Nucleus accumbens (tissue), 56 donors: ENCODE measurements around the gene WASHC3.
"Not testable (repeated sequence)": the region's sequence is repeated elsewhere in the genome, so short reads cannot be mapped to it uniquely, and the experiment has no call there.

Experiments
- DNase-seq, 56 donors: peaks; one replicate each; lab custom pipeline; 2025; lab: John Stamatoyannopoulos, UW

The WASHC3 gene

DNA sequence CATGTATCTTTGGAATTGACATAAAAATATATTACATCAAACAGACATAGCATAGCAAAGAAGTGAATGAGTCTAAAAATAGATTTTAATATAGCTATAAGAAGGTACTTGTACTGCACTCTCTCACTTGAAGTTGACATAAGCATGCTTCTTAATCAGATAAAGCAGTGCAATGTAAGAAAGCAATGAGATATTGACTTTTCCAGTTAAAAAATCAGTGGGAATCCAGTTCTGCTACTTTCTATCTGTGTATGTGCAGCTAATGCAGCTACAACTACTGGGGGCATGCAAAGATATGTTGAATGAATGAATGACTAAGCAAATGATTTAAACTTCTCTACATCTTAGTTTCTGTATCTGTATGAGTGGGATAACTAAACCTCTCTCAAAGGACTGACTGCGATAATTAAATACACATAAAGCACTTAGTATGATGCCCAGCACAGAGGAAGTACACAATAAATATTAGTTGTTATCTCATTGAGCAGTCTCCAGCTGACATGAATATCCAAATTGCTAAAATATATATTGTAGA lies 10.3 kb downstream of the WASHC3 start:
- no peak for DNase-seq

DNA sequence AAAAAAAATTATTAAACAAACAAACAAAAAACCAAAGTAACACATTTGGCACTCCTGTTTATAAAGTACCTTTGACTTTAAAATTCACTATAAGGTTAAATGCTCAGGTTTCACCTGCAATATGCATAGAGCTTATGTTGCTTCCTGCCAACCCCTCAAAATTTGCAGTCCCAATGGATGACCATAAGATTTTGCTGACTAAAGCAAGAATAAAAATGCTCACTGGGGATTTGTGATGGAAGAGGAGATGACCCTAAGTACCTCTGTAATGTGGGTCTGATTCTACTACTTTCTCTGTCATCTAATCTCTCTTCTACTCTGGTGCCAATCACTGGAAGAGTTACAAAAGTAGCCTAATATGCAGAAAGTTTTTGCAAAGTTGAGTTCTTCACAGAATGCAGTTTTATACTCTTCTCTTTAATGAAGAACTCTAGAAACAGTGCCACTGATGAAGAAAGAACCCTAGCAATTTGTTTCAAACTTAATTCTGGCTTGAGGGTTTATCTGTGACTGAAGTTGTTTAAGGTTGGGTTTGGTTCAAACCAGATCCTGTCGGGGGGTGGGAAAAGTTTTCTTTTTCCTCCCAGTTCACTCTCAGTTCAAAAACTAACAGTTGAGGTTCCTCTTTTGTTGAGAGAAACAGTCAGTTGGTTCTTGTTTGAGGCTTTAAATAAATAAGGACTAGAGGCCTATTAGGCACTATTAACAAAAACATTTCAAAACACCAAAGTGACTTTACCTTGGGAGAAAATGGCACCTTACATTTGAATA lies 10.9 kb downstream of the WASHC3 start:
- no peak for DNase-seq

DNA sequence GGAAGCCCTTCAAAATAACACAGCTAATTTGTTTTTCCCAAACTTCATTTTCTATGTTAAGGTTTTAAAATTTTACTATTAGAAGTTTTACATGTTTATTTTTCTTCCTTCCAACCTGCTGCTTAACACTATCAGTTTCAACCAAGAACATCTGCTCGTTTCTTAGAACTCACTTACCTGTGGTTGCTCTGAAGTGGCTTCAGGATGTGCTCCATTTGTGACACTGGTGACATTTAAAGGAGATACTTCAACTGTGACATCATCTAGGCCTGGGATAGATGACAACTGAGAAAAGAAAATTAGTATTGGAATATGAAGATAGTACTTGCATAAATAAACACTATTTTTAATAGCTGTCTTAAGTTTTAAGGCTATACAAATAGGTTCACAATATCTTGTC lies 17.9 kb downstream of the WASHC3 start:
- DNase-seq = no peak

DNA sequence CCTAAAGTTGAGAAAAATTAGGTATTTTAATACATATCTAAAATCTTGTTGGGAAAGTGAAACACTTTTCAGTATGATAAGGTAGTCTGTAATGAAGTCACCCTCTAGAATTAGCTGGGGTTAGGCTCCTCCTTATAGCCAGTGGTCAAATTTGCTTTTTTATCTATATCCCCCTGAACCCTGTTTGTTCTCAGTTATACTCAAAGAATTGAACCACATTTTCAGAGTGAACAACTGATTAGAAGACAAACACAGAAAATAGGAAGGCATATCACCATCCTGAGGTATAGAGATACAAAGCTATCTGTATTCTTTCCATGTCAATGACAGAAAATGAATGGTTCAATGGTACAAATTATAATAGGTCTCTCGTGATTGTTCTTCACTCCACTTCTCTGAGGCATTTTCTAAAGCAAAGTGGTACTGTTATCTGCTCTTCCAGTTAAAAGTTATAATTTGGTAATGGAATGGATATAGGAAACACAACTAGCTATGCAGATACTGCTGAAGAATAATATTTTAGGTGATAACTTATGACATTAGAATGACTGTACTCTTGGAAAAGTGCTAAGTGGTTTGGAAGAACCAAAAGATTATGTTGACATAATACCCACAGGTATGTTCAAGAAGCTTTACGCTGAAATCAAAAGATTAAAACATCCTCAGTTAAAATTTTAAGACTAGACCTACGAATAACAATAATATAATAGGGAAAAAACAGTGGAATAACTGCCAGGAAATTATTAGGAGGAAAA lies 27.6 kb downstream of the WASHC3 start:
- no peak for DNase-seq

DNA sequence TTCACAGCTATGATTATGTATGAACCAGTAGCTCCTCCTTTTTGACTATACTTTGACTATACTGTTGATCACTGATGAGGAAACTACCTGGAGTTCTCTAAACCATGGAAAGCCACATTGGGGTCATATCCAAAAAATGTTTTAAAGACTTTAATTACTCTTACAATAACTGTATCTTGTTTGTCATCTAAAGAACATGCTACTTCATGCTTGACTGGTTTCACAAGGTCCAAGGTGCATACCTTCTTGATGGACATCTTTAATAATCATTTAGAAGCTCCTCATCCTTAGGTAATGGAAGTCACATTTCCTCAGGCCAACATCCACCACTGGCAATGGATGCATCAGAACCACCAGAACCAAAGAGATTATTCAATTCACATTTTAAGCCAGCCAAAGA lies 29.9 kb downstream of the WASHC3 start:
- DNase-seq = no peak

DNA sequence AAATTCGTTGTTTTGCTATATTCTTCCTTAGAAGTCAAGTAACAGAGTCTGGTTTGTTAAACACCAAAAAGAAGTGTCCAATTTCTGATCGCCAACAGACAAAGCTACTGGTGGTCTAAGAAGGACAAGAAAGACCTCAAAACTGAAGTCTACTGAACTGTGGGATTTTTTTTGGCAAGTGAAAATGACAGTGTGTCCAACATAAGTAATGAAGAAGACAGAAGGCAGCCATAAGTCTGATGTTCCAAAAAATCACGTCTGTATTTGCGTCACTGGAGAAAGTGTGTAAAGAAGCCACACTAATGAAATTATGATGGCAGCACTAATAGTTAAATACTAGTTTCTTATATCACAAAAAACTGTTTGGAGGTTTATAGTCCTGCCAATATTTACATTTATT lies 32.6 kb downstream of the WASHC3 start:
- DNase-seq = no peak

DNA sequence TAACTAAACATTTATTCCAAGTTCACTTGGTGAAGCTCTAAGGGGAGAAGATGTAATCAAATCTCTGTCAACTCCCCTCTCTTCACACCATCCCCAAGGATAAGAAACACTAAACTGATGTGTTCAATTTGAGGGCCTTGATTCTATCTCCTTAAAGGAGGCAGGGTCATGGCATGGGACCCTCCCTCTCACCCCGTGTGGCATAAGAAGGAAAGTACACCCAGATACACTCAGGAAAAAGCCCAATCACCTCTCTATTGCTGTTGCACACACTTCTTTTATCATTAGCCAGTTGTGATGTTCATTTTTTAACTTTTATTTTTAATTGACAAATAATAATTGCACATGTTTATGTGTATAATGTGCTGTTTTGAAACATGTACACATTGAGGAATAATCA lies 35.1 kb downstream of the WASHC3 start:
- DNase-seq = no peak

DNA sequence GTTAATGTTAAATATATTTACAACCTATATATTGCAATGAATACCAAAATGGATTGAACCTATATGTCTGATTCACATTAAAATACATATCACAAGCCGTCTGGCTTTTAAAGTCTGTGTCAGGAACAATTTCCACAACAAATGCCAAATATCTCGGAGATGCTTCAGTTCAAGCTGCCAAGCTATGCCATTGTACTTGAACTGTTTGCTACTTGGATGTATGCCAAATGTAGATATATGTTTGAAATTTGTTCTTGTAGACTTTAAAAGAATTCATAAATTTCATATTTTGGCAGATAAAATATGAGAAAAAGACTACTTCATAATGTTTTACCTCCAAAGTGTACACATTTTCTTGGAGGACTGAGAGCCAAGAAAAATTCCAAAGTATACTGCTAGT lies 37.0 kb downstream of the WASHC3 start:
- DNase-seq = no peak

DNA sequence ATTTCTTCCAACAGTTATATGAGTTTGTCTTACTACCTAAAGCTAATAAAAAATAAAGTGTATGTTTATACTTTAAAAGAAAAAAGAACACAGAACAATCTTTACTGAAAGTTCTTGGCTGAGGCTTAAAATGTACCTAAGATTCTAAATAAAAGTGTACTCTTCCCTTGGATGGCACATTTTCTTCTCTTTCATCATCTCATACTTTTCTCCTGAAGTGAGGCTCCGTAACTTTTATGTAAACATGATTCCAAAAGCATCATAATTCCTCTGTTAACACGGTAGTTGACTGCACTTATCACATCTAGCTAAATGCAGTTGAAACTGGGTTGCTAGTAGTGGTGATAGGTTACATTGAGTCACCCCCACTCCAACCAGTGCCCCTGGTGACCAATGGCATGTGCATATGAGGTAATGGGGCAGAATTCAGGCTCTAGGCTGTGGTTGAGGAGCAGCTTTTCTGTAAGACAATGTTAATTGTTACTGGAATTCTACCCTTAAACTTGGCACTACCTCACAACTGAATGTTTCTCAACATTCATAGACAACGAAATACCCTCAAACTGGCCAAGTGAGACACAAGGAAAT lies 38.4 kb downstream of the WASHC3 start:
- no peak for DNase-seq

DNA sequence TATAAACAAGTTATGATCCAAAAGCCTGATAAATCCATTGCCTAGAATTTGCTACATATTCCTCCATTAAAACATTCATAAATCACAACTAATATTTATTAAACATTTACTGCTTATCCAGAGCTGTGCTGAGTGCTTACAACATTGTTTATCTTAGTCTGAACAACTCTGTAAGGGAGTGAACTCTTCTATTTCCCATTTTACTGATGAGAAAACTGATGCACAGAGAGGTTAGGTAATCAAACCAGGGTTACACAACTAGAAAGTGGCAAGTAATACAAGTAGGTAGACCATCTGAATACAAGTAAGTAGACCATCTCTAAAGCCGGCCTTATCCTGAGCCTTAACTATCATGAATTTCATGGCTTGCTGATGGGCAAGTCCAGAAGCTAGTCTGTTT lies 39.5 kb downstream of the WASHC3 start:
- no peak for DNase-seq

DNA sequence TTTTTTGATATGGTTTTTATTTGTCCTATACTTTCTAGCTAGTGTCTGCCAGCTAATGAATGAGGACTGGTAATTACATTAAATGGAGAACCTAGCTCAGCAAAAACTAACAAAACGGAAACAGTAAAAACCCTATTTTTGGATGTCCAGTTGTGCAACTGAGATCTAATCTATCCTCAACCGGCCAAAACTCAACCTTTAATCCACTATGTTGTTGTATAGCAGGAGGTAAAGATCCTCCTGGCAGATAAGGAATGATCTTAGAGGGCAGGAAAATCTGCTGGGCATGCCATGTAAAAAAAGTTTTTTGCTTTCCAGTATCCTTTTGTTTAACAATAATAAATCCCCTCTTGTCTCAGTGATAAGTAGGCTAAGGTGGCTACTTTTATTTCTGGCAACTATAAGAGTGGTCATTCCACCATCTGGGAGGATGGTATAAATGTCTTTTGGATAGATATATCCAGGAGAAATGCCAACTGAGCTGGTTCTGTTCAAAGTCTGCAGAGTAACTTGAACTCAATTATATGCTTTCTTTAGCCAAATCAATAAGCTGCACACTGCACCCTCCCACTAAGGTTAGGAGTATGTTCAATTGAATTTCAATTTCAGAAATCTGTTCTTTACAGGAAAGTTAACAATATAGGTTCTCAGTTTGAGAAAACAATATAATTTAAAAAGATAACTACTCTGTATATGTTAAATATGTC lies 40.1 kb downstream of the WASHC3 start:
- DNase-seq = no peak

DNA sequence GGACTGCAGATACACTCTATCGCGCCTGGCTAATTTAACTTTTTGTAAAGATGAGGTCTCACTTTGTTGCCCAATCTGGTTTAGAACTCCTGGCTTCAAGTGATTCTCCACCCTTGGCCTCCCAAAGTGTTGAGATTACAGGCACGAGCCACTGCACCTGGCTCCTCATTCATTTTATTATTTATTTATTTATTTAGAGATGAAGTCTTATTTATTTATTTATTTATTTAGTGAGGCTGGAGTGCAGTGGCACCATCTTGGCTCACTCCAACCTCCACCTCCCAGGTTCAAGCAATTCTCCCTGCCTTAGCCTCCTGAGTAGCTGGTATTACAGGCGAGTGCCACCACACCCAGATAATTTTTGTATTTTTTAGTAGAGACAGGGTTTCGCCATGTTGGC lies 43.2 kb downstream of the WASHC3 start:
- DNase-seq = not testable (repeated sequence)

DNA sequence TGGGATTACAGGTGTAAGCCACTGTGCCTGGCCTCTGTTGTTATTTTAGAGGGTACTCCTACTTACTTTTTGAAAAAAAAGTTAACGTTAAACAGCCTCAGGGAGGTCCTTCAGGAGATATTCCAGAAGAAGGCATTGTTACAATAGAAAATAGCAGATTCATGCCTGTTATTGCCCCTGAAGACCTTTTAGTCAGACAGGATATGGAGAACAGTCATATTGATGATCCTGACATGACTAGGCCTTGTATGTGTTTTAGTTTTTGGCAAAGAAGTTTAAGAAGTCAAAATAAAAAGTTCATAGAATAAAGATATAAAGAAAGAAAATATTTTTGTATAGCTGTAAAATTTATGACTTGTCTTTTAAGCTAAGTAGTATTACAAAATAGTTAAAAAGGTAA lies 45.3 kb downstream of the WASHC3 start:
- no peak for DNase-seq

DNA sequence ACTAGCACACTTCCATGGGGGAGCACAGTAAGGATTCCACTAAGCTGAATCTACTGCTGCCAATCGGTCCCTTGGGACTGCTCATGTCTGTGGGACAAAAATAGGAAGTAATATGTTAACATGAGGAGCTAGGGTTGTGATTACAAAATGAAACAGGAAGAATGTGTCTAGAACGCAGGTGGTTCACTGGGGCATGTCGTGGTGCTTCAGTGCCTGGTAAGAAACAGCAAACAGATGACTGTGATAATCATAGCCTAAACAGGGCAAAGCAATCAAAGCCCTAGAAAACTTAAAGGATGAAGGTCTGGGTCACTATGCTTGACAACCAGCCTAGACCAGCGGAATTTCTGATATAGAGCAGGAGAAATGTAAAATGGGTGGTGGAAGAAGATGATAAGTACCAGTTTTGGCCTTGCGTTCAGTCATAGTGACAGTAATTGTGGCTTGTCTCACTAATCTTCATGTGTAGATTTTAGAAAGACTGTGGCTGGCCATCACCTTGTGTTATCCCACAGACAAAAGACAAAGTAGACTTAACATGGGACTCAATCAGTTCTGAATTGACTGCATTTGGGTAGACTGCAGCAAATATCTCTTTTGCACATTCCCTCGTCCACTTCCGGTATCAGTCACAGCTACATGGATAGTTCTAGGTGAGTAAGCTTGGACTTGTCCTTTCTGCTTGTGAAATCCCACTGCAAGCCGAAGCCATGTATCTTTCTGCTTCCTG lies 51.4 kb downstream of the WASHC3 start:
- DNase-seq = no peak

DNA sequence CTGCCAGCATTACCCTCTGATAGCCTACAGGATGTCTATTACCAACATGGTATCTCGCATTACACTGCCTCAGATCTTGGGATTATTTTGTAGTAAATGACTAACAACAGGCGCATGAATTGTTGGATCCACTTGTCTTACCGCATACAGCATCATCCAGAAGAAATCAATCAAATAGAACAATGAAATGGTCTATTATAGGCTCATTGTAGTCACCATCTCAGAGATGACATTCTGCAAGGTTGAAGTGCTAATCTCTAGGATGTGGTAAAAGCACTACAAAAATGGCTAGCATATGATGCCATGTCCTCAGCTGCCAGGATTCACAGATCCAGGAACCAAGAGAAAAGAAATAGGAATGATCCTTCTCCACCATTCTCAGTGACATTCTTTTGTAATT lies 52.0 kb downstream of the WASHC3 start:
- DNase-seq = no peak

DNA sequence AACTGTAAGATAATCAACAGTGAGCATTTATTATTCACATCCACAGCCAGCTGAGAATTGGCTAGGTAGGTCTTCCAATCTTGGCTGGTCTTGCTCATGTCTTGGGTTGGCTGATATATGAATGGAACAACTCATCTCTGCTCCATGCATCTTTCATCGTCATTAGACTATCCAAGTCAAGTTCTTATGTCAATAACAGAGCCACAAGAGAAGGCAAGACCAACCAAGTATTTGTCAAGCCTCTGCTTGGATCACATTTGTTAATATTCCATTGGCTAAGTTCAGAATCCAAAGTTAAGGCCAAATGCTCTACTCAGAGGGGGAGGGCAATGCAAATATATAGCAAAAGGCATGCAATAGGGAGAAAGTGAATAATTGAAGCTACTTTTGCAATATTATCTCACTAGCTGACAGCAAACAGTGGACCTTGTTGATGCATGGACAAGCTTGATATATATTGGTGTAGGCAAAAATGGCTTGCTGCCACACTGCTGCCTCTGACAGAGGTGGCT lies 53.1 kb downstream of the WASHC3 start:
- no peak for DNase-seq

DNA sequence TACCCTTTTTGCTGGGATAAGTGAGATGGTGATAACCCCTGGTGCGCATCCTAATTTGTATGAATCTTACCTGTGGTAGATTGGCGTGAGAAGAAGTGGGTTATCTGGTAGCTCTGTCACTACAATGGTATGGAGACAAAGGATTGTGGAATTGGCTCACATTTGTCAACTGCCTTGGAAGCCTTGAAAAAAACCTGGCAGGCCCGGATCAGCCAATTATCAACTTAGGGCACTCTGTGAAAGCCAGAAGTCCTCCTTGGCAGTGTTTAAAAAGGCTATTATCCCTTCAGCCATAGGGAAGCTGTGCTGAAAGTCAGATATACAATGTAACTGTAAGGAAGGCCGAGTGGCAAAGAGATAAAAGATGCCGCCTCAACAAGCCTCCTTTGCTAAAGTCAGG lies 56.5 kb downstream of the WASHC3 start:
- no peak for DNase-seq

DNA sequence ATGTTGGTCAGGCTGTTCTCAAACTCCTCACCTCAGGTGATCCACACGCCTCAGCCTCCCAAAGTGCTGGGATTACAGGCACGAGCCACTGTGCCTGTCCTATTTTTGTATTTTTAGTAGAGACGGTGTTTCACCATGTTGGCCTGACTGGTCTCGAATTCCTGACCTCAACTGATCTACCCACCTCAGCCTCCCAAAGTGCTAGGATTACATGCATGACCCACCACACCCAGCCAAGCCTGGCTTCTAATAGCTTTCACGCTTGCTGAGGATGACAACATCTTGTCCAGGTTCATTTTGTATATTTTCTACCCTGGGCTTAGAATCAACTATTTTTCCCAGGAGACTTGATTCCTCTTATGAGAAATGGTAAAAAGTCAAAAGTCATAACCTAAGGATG lies 64.7 kb downstream of the WASHC3 start:
- no peak for DNase-seq

DNA sequence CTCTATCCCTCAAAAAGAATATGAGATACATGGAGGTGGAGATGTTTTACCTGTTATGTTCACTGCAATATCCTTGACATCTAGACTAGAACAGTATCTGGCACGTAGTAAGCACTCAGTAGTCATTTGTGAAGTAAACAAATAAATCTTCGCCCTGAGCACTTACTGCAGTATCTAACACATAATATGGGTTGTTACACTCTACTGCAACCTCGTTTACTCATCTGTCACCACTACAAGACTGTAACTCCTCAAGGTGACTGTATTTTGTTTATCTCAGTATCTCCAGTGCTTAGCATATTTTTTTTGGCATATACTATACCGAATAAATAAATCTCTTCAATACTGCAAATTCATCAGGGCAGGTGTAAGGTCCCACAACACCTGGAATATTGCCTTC lies 66.1 kb downstream of the WASHC3 start:
- no peak for DNase-seq

DNA sequence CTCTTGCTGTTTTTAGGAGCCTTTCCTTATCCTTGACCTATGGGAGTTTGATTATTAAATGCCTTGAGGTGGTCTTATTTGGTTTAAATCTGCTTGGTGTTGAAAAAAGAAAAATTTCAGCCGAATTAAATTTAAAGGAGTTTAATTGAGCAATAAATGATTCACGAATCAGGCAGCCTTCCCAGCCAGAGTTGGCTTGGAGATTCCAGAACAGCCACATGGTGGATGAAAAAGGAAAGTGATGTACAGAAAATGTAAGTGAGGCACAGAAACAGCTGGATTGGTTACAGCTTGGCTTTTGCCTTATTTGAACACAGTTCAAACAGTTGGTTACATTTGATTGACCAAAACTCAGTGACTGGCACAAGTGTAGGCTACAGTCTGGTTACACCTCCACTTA lies 69.7 kb downstream of the WASHC3 start:
- no peak for DNase-seq
